RCC 7860 (cell line): ENCODE results near the gene NISCH.
"Not testable (repeated sequence)": the region's sequence is repeated elsewhere in the genome, so short reads cannot be mapped to it uniquely, and the experiment has no call there.

Experiments used
- DNase-seq: peaks from one replicate; pipeline ENCODE4 v3.0.0-alpha.2; 2015; ENCODE audit warnings: low spot score
- FAIRE-seq: peaks from 2 replicates; lab custom pipeline; 2012; peaks lifted over from hg19 to GRCh38; lab: Jason Lieb, UNC

Gene NISCH

GRCh38 chr3:52523386-52524257, 68.2 kb downstream of the NISCH start:
- DNase-seq (no peak), FAIRE-seq (no peak)

- FAIRE-seq (no peak), DNase-seq (no peak)
These were observed 68.9 kb downstream of the NISCH start for GRCh38 chr3:52524258-52524751.

DNA sequence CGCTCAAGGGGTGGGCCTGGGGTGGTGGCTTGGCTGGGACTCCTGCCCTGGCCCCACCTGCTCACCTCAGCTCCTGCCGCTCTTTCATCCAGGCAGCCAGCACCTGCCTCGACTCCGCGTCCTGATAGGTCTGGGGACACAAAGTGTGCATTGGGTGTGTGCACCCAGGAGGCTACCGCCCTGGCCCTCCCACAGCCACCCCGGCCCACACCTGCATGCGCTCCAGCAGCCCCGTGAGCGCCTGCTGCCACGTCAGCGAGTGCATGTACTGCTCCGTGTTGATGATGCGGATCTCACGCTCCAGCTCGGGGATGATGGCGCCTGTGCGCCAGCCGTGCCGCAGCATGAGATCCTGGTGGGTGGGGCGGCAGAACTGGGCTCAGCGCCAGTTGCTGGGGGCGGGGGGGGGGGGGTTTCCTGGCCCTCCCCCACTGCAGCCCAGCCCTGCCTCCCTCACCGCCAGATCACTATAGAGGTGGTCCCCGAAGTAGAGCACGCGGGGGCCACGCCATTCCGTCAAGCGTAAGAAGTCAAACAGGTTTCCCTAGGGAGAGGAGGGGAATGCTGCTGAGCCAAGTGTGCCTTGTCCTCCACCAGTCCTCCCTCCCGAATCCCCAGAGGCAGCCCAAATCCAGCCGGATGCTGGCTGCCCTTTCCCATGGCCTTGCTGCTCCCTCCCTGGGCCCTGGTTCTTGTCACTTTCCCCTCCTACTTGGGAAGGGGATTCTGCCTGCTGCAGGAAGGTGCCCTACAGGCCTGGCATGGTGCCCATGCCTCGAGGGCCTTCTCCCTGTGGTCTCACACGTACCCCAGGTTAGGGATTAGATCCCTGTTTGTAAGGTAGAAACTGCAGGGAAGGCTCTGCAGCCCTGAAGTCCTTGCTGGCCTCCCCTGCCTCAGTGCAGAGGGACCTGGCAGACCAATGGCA, 69.6 kb downstream of the NISCH start:
- DNase-seq (no peak), FAIRE-seq (no peak)

DNA sequence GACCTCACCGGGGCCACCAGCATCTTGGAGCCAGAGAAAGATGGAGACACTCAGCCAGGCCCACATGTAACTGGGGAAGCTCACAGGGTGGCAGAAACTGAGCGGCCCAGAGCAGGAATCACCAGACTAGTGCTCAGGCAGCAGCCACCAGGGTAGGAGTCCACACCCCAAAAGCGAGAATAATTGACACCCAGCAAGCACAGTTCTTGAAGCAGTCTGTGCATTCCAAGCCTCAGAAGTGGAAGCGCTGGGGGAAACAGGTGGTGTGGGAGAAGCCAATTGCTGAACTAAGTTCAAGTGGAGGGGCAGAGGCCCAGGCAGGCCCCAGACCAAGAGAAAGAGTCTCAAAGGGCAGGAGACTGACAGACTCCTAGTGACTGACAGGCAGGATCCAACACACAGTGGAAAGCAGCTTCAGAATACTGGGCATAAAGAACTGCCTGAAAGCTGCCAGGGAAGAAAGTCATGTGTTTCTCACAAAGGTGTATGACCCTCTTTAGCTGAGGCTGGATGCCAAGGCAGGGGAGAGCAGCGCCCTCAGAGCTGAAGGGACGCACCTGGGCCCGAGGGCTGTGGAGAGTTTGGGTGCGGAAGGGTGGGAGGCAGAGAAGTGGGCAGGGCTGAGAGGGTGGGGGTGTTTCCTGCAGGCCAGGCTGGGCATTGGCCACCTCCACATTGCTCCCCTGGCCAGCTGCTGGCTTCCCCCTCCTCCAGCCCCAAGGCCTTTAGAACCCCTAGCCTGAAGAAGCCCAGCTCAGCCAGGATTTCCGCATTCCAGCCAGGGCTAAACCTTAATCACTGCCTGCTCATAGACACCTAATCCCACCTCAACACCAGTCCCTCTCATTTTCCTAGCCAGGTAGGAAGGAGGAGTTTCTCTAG, 70.5 kb downstream of the NISCH start:
- DNase-seq = no peak
- no peak for FAIRE-seq

GRCh38 chr3:52526671-52527038, 71.3 kb downstream of the NISCH start:
- not testable (repeated sequence) for DNase-seq, FAIRE-seq

GRCh38 chr3:52527039-52527731, 71.8 kb downstream of the NISCH start:
- FAIRE-seq (no peak), DNase-seq (no peak)

DNA sequence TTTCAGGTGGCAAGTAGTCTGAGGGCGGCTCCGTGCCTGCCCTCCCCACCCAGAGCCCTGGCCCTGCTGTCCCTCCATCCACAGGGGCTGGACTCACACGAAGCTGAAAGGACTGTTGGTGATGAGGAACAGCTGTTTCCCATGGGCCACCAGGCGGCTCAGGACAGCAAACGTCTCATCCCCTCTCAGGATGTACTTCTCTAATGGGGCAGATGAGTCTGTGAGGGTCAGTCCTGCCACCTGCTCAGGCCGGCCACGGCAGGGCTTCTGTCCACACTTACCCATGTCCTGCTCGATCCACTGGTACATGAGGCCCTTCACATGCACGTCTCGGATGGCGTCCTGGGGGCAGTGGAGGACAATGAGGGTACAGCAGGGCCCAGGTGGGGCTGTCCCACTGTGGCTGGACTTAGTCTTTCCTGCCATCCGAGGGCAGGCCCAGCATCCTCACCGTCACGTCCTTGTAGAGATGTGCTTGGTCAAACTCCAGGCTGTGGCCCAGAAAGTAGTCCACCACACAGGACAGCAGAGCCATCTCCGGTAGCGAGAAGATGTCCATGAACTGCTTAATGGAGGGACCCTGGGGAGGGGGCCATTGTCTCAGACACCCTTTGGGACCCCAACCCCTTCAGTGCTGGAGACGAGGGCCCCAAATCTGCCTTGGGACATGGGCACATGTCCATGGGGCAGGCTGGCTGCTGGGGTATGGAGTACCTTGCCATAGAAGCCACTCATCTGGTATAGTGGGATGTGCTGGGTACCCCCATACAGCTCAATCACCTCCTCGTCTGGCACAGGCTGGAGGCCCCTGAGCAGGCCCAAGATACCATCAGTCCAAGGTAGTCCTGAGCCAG, 72.6 kb downstream of the NISCH start:
- FAIRE-seq (no peak), DNase-seq (no peak)

DNA sequence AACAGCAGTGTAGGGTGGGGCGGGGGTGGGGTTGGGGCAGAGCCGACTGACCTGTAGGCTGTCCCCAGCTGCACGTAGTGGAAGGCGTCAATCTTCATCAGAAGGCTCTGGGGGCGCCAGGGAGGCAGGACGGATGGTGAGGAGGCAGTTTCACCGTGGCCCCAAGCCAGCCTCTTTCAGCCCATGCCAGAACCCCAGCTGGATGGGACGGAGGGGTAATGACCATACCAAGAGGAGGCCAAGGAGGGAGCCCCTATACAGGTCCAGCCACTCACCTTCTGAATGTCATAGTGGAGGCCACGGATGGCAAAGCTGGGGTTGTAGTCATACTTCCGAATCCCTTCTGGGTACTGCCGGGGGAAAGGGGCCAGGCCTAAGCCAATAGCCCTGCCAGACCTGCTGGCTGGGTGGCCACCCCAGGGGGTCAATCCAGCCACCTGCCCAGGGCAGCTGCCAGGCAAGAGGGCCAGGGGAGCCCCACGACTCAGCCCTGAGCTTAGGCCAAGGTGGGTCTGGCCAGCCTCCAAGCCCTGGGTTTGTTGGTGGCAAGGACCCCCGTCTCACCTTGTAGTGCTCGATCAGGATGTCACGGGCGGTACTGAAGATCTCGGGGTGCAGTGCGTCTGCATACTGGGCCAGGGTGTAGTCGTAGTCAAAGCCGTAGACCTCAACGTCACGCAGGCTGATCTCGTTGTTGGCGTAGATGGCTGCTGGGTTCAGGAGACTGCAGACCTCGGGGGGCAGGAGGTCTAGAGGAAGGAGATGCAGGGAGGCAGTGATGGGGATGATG, 73.4 kb downstream of the NISCH start:
- FAIRE-seq (no peak), DNase-seq (no peak)

DNA sequence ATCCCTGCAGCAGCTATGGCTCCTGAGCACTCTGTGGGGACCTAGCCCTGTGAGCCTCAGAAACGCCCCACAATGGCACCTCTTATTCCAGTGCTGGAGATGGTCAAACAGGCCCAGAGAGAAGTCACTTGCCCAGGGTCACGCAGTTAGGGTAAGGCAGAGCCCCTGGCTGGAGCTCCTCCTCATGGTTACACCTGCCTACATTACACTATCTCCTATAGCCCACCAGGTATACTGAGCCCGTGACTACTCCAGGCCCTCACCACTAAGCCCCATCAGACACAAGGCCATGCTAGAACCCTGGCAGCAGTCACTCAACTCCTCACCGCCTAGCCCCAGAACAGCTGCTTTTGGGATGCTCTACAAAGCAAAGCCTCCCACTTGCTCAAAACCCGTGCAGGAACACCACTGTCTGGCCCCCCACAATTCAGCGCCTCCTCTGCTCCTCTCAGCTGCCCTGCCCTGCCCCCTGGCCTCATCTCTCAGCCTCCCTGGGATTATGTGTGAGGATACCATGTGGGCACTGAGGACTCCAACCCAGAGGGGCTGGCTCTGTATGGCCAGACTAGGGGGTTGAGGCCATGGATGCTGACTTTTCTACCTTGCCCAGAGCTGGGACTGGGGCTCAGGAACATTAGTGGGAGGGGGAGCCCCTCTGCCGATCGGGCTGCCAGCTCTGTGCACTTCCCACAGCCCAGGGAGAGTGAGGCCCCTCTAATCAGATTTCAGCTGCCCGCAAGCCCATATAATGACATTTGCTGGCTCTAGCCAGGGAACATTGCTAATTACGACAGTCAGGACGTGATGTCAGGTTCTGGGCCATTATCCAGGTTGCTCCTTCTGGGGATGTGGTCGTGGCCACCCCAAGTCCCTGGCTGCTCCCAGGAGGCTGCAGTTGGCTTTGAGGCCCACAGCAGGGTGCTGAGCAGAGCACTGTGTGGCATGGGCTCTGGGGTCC, 74.3 kb downstream of the NISCH start:
- FAIRE-seq = no peak
- DNase-seq = no peak

GRCh38 chr3:52530918-52531826, 75.8 kb downstream of the NISCH start:
- no peak for FAIRE-seq

DNA sequence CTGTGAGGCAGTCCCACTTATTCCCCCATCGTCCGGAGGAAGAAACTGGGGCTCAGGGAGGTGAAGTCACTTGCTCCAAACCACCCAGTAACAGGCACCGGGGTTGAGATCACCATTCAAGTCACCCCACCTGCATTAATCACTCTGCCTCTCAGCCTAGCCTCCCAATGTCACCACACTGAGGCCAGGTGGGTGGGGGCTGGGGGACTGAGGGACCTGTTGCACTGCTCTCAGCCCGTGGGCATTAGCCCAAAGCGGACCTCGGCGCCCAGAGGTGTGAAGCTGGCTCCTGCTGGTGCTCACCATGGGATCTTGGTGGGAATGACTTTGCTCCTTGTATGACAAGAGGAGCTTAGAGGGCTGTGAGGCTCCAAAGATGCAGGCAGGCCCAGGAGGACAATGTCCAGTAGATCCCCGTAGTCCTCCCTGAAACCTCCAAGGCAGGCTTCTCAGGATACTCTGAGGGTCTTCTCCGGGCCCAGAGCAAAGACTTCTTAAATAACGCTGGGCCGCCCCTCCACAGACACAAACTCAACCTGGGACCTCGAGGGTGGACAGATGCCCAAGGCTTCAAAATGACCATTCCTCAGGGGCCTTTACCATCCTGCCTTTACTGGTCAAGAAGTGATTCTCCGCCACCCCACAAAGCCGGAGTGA, 76.6 kb downstream of the NISCH start:
- FAIRE-seq (no peak), DNase-seq (no peak)

More at GRCh38 chr3:52530918-52531826, 75.8 kb downstream of the NISCH start:
- DNase-seq = no peak

GRCh38 chr3:52532517-52532837, 77.1 kb downstream of the NISCH start:
- DNase-seq (peak; percentile 39), FAIRE-seq (no peak)

DNA sequence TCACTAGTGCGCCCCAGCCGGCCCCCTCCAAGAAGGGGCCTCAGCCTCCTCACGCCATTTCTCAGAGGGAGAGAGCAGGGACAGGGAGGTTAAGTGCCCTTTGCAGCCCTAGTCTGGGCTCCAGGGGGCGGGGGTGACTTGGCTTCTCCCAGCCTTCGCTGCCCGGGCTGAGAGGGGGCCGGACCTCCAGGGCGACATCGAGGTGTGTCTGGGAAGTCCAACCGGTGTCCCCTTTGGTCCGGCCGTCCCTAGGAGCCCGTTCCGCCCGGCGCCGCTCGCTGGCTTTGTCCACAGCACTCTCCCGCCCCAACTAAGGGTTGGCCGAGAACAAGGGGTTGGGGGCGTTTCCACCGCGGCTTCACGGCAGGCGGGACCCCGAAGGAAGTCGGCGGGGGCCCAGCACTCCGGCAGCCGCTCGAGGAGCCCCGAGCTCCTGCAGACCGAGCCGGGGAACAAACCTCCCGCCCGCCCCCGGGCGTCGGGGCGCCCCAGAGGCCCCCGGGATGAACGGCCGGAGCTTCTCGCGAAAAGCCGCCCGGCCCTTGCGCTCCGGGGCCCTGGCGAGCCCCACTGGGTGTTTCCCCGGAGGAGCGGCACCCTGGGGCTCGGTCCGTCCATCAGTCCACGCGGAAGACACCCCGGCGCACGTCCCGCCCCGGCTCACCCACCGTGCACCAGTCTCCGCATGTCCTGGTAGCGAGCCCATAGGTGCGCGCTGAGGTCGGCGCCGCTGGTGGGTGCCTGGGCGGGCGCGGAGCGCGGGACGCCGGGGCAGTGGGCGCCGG, 77.6 kb downstream of the NISCH start:
- FAIRE-seq (no peak), DNase-seq (no peak)

GRCh38 chr3:52533623-52534280, 78.3 kb downstream of the NISCH start, which contains the start of gene NT5DC2:
NT5DC2 (minus strand) TSS chr3:52533857; CDS start chr3:52533737, 120 bp downstream.
- FAIRE-seq (no peak), DNase-seq (peak; percentile 42)
